Gastroesophageal sphincter (tissue), 4 donors: ENCODE results near the gene ANKRD24. TPM values are rescaled to one million over a fixed set of nuclear protein-coding genes. Genes with fewer than 3 reads are reported as not detected.

Experiments
- ATAC-seq: fragments of 150-250 bp; one replicate; pipeline ENCODE4 v1.9.1; 2016; ENCODE audit warnings: mild to moderate bottlenecking, moderate library complexity
- H3K27ac ChIP-seq, 4 donors: fragments of 200-600 bp; sonication (generic) in 3 of 4; 1 replicate in 3 of 4; 2 replicates in 1 of 4; pipeline ENCODE4 v1.5.1; 2016 to 2019
- H3K27me3 ChIP-seq: fragments of 200-600 bp; sonication (generic); one replicate; pipeline ENCODE4 v1.5.1; 2019
- H3K36me3 ChIP-seq, 2 donors: fragments of 200-600 bp; sonication (generic); one replicate each; pipeline ENCODE4 v1.5.1; 2019; ENCODE audit warnings: control low read depth in 1 of 2
- H3K4me1 ChIP-seq, 3 donors: fragments of 200-600 bp; sonication (generic); 1 replicate in 2 of 3; 2 replicates in 1 of 3; pipeline ENCODE4 v1.5.1; 2016 to 2019; ENCODE audit warnings: control low read depth in 2 of 3
- H3K4me3 ChIP-seq, 2 donors: fragments of 200-600 bp; sonication (generic); one replicate each; pipeline ENCODE4 v1.5.1; 2019; ENCODE audit warnings: mild to moderate bottlenecking in 1 of 2, moderate library complexity in 1 of 2
- H3K9me3 ChIP-seq, 3 donors: fragments of 200-600 bp; sonication (generic); one replicate each; pipeline ENCODE4 v1.5.1; 2017 to 2019; ENCODE audit warnings: control low read depth in 2 of 3
- CTCF ChIP-seq, 4 experiments: fragments of 200-600 bp in 2 of 4; fragments of 450-650 bp in 2 of 4; sonication (generic) in 1 of 4; IDR thresholded peaks; one replicate each; pipeline ENCODE4 v1.5.1; 2017 to 2019; ENCODE audit warnings: antibody characterized with exemption in 4 of 4, mild to moderate bottlenecking in 2 of 4, moderate library complexity in 2 of 4
- EP300 ChIP-seq: sonication (generic); formaldehyde crosslinking; IDR thresholded peaks from one replicate; pipeline ENCODE4 v1.6.1; 2017; ENCODE audit warnings: antibody characterized with exemption, mild to moderate bottlenecking
- POLR2A ChIP-seq, 2 donors: fragments of 450-650 bp; IDR thresholded peaks; one replicate each; pipeline ENCODE4 v1.6.1; 2017; ENCODE audit warnings: antibody characterized with exemption in 2 of 2, mild to moderate bottlenecking in 2 of 2, moderate library complexity in 1 of 2
- POLR2AphosphoS5 ChIP-seq: sonication (generic); formaldehyde crosslinking; IDR thresholded peaks from one replicate; pipeline ENCODE4 v1.6.1; 2017; ENCODE audit warnings: antibody characterized with exemption
- WGBS, 2 donors: methylation state at CpG; one replicate each; pipeline ENCODE4 v1.1.5; 2018; ENCODE audit warnings: low coverage in 1 of 2; 5-methylcytosine and 5-hydroxymethylcytosine counted together
- total RNA-seq, 4 donors: library from RNA; depleted of rRNA; stranded (reverse); fragments of >200 nt; gene quantifications; one replicate each; pipeline ENCODE4 v1.1.0, GENCODE V29; 2016

The ANKRD24 gene
- total RNA-seq, 4 donors from 2014 or later = 0.12 to 2.6 (median 1.2) TPM

GRCh38 chr19:4224470-4224869 lies 42.0 kb downstream of the ANKRD24 start:
- H3K4me3 ChIP-seq = no peak overlapping the region
- WGBS, 2 donors = 80% methylated on average over 2 of the region's 15 CpGs; no CpG with 5 or more reads in 1 of the 2 donors
- no peaks in the 10 kb centered on the region for H3K4me1 ChIP-seq
- H3K36me3 ChIP-seq = no peaks in the 10 kb centered on the region
- H3K9me3 ChIP-seq = no peaks in the 10 kb centered on the region
- no peak for ATAC-seq
- H3K27me3 ChIP-seq = peaks cover 23% of the 10 kb centered on the region
- no peak overlapping the region for H3K27ac ChIP-seq
- no peak for TF ChIP-seq CTCF (IDR thresholded peaks at IDR 0.05)
- TF ChIP-seq EP300 = no peak
- no peak for TF ChIP-seq POLR2A (IDR thresholded peaks at IDR 0.05)
- TF ChIP-seq POLR2AphosphoS5 = no peak

GRCh38 chr19:4225885-4226284 lies 43.4 kb downstream of the ANKRD24 start:
- ATAC-seq = no peak
- H3K36me3 ChIP-seq = no peaks in the 10 kb centered on the region
- peaks cover 37% of the 10 kb centered on the region for H3K27me3 ChIP-seq
- H3K27ac ChIP-seq = no peak overlapping the region
- no peak overlapping the region for H3K4me3 ChIP-seq
- no peaks in the 10 kb centered on the region for H3K9me3 ChIP-seq
- WGBS, 2 donors = 40 to 75% methylated on average over 1 to 8 of the region's 8 CpGs
- H3K4me1 ChIP-seq = no peaks in the 10 kb centered on the region
- TF ChIP-seq CTCF (IDR thresholded peaks at IDR 0.05) (no peak), POLR2A (IDR thresholded peaks at IDR 0.05) (no peak), POLR2AphosphoS5 (no peak), EP300 (no peak)

- TF ChIP-seq EP300 (no peak), POLR2AphosphoS5 (no peak), POLR2A (IDR thresholded peaks at IDR 0.05) (no peak), CTCF (IDR thresholded peaks at IDR 0.05) (no peak)
- H3K4me3 ChIP-seq = no peak overlapping the region
- no peaks in the 10 kb centered on the region for H3K4me1 ChIP-seq
- H3K36me3 ChIP-seq = no peaks in the 10 kb centered on the region
- no peak for ATAC-seq
- peaks cover 56% of the 10 kb centered on the region for H3K27me3 ChIP-seq
- no peaks in the 10 kb centered on the region for H3K9me3 ChIP-seq
- no peak overlapping the region for H3K27ac ChIP-seq
Measured at GRCh38 chr19:4227771-4228170, 45.3 kb downstream of the ANKRD24 start.

- no peak overlapping the region for H3K4me3 ChIP-seq
Measured at GRCh38 chr19:4228765-4229178, 46.3 kb downstream of the ANKRD24 start.

More at GRCh38 chr19:4228765-4229178, 46.3 kb downstream of the ANKRD24 start:
- no peak for TF ChIP-seq CTCF (IDR thresholded peaks at IDR 0.05)
- no peak for TF ChIP-seq POLR2A (IDR thresholded peaks at IDR 0.05)
- TF ChIP-seq POLR2AphosphoS5 = no peak
- no peak for TF ChIP-seq EP300
- Histone ChIP-seq H3K27me3 (peaks cover 66% of the 10 kb centered on the region), H3K27ac (no peak overlapping the region), H3K4me1 (no peaks in the 10 kb centered on the region), H3K36me3 (no peaks in the 10 kb centered on the region), H3K9me3 (no peaks in the 10 kb centered on the region)
- ATAC-seq = no peak
- WGBS, 2 donors = 61 to 77% methylated on average over 2 of the region's 2 CpGs
